ACC112 (cell line): ENCODE data around the gene AP2B1.
A peak's percentile ranks its signal among the peaks of the same experiment; 100 is the strongest.
"Not testable (repeated sequence)": the region's sequence is repeated elsewhere in the genome, so short reads cannot be mapped to it uniquely, and the experiment has no call there.

ENCODE experiments used
- H2AFZ ChIP-seq: fragments of 200-600 bp; sonication (generic); one replicate; pipeline ENCODE4 v1.6.0; 2017; ENCODE audit warnings: antibody characterized with exemption, low read length; ENCODE audit not compliant: unreplicated experiment
- H3K27ac ChIP-seq: fragments of 200-600 bp; sonication (generic); 2 replicates; pipeline ENCODE4 v1.5.1; 2014; ENCODE audit warnings: low read depth, mild to moderate bottlenecking, antibody characterized with exemption, low read length, moderate library complexity
- H3K27me3 ChIP-seq: fragments of 200-600 bp; sonication (generic); 2 replicates; pipeline ENCODE4 v1.6.1; 2014; ENCODE audit warnings: mild to moderate bottlenecking, antibody characterized with exemption, low read length, moderate library complexity, mixed read lengths; ENCODE audit not compliant: insufficient read depth
- H3K36me3 ChIP-seq: fragments of 200-600 bp; sonication (generic); 2 replicates; pipeline ENCODE4 v1.6.1; 2016; ENCODE audit warnings: mild to moderate bottlenecking, antibody characterized with exemption, low read length, moderate library complexity, mixed read lengths; ENCODE audit not compliant: insufficient read depth
- H3K4me1 ChIP-seq: fragments of 200-600 bp; sonication (generic); one replicate; pipeline ENCODE4 v1.6.1; 2016; ENCODE audit warnings: low read length, mixed read lengths; ENCODE audit not compliant: insufficient read depth, unreplicated experiment, control insufficient read depth
- H3K4me3 ChIP-seq: fragments of 200-600 bp; sonication (generic); 2 replicates; pipeline ENCODE4 v1.5.1; 2014; ENCODE audit warnings: mild to moderate bottlenecking, low read depth, low read length
- H3K79me2 ChIP-seq: fragments of 200-600 bp; sonication (generic); one replicate; pipeline ENCODE4 v1.6.0; 2016; ENCODE audit warnings: low read length; ENCODE audit not compliant: control insufficient read depth, unreplicated experiment, insufficient read depth

The AP2B1 gene

DNA sequence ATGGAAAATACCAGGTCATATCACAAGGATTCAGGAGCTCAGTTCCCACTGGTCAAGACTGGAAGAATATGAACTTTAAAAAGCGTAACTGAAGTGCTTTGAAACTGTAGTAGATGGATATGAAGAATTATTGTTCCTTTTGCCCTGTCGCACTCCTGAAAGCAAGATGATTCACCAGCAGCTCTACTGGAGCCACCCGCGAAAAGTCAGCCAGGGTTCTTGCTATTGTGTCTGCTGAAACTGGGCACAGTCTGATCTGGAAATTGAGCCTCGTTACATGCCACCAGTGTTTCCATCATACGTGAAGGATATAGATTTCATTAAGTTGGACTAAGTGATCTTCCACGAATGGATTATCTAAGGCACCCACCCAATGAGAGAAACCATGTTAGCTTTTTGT lies 16.6 kb downstream of the AP2B1 start:
- H3K27ac ChIP-seq, result no peak overlapping the region
- no peak overlapping the region for H2AFZ ChIP-seq
- H3K4me1 ChIP-seq, result no peaks in the 10 kb centered on the region
- H3K4me3 ChIP-seq, result no peak overlapping the region
- H3K36me3 ChIP-seq, result peaks cover 25% of the 10 kb centered on the region
- H3K27me3 ChIP-seq, result no peaks in the 10 kb centered on the region
- peaks cover 10% of the 10 kb centered on the region for H3K79me2 ChIP-seq

DNA sequence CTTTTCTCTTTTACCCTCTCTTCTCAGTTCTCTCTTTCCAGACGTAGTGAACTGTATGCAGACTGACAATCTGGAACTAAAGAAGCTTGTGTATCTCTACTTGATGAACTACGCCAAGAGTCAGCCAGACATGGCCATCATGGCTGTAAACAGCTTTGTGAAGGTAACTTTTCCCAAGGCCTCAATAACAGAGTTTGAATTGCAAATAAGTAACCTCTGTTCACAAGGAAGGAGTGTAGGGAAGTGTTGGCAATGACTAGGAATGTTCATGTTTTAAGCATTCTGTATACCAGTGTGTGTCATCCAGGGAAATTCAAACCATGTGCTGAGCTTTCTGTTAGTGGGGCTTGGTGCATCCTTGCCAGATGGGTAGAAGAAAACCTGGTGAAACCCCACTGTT lies 18.6 kb downstream of the AP2B1 start:
- Histone ChIP-seq H3K79me2 (peaks cover 8% of the 10 kb centered on the region), H2AFZ (no peak overlapping the region), H3K36me3 (peaks cover 12% of the 10 kb centered on the region), H3K4me3 (no peak overlapping the region), H3K27ac (peak overlapping the region; percentile 24), H3K4me1 (no peaks in the 10 kb centered on the region), H3K27me3 (no peaks in the 10 kb centered on the region)

DNA sequence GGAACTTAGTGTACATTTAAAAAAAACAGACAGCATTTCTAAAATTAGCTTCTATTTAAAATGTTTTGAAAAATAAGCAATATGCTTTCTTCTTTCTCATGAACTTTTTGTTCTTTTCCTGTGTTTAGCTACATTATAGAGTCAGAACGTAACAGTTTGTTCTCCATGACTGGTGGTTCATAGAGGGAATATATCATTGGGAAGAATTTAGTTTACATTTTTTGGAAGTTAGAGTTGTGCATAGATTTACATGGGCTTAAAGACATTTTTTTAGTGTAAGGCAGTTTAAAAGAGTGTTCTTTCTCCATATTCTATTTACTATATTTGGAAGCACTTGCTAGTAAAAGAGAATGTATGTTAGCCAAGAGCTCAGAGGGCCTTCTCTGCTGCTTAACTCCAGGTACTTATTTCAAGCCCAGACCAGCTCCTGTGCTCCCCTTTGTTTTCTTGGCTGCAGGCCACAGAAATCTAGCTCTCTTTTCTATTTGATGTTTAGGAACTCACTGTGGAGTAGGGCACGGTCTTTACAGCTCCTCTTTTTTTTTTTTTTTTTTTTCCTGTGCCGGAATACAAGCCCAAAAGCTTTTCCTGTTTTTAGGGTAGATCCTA lies 20.2 kb downstream of the AP2B1 start:
- Histone ChIP-seq H2AFZ (no peak overlapping the region), H3K27ac (no peak overlapping the region), H3K4me1 (no peaks in the 10 kb centered on the region), H3K79me2 (peaks cover 8% of the 10 kb centered on the region), H3K36me3 (peaks cover 12% of the 10 kb centered on the region), H3K27me3 (no peaks in the 10 kb centered on the region), H3K4me3 (no peak overlapping the region)

DNA sequence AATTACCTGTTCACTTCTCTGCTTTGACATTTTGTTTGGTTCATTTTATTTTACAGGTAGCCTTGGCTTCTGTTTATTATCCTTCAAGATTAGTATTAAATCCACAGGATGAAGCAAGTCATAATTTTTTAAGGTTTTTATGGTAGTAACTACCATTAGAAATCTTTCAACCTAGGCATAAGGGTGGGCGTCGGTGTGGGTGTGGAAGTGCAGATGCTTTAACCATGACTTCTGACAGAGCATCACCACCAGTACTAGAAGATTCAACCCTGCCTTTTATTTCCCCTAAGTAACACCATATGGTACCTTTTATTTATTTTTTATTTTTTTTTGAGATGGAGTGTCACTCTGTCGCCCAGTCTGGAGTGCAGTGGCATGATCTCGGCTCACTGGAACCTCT lies 22.7 kb downstream of the AP2B1 start:
- Histone ChIP-seq H3K27ac (no peak overlapping the region), H3K36me3 (peaks cover 10% of the 10 kb centered on the region), H3K4me3 (no peak overlapping the region), H2AFZ (no peak overlapping the region), H3K79me2 (peaks cover 3% of the 10 kb centered on the region), H3K4me1 (no peaks in the 10 kb centered on the region), H3K27me3 (no peaks in the 10 kb centered on the region)

DNA sequence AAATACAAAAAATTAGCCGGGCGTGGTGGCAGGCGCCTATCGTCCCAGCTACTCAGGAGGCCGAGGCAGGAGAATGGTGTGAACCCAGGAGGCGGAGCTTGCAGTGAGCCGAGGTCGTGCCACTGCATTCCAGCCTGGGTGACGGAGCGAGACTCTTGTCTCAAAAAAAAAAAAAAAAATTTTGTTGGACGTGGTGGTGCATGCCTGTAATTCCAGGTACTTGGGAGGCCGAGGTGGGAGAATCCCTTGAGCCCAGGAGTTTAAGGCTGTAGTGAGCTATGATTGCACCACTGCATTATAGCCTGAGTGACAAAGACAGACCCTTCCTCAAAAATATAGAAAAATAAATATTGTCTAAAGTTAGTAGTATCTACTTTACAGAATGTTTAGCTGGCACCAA lies 23.6 kb downstream of the AP2B1 start:
- H2AFZ ChIP-seq, H3K79me2 ChIP-seq, H3K4me3 ChIP-seq, H3K27ac ChIP-seq, H3K4me1 ChIP-seq, H3K27me3 ChIP-seq: not testable (repeated sequence)
- H3K36me3 ChIP-seq, result peaks cover 12% of the 10 kb centered on the region

DNA sequence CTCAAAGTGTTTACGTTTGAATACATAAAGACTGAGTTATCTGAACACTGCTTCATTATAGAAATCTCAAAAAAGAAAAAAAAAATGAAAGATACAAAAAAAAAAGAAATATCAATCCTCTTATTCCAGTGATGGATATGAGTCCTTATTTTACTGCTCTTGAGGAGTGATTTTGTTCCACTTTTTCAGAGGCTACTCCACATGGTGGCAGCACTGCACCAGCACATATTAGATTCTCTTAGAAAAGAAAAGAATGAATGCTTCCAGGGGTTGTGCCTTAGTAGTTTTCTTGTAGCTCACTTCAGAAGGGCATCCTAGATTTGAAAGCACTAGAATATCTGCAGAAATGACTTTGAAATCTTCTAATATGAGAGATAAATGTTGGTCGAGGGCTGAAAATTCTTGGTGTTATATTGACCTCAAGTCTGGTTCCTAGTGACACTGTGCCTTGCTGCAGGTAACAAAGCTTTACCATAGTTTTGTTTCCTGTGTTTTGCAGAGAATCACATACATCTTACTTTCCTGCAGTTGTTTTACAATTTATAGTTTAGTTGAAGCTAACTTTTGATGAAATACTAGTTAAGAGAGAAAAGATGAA lies 25.9 kb downstream of the AP2B1 start:
- H3K27me3 ChIP-seq, result no peaks in the 10 kb centered on the region
- H3K4me3 ChIP-seq, result no peak overlapping the region
- H3K27ac ChIP-seq, result no peak overlapping the region
- no peaks in the 10 kb centered on the region for H3K4me1 ChIP-seq
- H3K36me3 ChIP-seq, result peaks cover 17% of the 10 kb centered on the region
- H2AFZ ChIP-seq, result no peak overlapping the region
- peaks cover 11% of the 10 kb centered on the region for H3K79me2 ChIP-seq

DNA sequence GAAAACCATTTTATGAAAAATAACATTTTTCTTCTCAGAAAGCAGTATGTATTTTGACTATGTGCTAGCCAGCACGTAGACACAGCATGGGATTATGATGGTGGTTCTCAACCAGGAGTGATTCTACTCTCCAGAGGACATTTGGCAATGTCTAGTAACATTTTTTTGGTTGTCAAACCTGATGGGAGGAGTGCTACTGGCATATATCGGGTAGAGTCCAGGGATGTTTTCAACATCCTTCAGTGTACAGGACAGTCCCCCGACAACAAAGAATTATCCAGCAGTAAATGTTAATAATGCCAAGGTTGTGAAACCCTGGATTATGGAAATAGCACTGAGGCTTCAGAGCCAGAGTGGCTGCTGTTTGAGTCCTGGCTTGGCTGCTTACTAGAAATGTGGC lies 27.7 kb downstream of the AP2B1 start:
- Histone ChIP-seq H3K36me3 (peaks cover 22% of the 10 kb centered on the region), H3K27me3 (no peaks in the 10 kb centered on the region), H3K27ac (no peak overlapping the region), H2AFZ (no peak overlapping the region), H3K4me3 (no peak overlapping the region), H3K79me2 (peaks cover 17% of the 10 kb centered on the region), H3K4me1 (no peaks in the 10 kb centered on the region)

DNA sequence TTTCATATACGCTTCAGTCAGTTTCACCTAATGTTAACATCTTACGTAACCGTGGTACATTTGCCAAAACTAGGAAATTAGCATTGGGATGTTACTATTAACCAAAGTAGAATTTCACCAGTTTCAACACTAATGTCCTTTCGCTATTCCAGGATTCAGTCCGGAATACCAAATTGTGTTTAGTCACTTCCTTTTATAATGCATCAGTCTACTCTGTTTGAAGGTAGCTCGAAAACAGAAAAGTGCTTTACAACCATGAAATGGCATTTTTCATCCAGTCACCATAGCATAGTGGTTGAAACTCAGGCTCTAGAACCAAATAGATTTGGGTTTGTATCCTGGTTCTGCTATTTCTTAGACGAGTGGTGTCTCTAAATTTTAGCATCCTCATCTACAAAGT lies 29.4 kb downstream of the AP2B1 start:
- H3K4me3 ChIP-seq, result no peak overlapping the region
- H3K79me2 ChIP-seq, result peaks cover 17% of the 10 kb centered on the region
- H2AFZ ChIP-seq, result no peak overlapping the region
- peaks cover 22% of the 10 kb centered on the region for H3K36me3 ChIP-seq
- H3K4me1 ChIP-seq, result no peaks in the 10 kb centered on the region
- H3K27me3 ChIP-seq, result no peaks in the 10 kb centered on the region
- H3K27ac ChIP-seq, result no peak overlapping the region

DNA sequence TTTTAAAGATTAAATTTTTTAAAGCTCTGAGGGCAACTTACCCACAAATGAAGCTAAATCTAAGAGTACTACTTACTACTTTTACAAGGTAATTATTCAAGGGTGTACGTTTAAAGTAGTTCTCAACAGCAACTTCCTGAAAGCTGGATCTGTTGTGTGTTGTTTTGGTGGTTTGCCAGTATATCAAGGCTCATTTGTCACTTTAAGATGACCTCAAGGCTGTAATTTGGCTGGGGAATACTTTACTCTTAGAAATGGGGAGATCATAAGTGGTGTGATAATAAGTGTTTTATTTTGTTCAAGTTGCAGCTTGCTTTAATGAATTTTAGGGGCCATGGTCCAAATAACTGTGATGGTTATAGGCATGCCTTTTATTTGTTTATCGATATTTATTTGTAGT lies 30.4 kb downstream of the AP2B1 start:
- Histone ChIP-seq H3K4me1 (no peaks in the 10 kb centered on the region), H3K27me3 (no peaks in the 10 kb centered on the region), H3K4me3 (no peak overlapping the region), H2AFZ (no peak overlapping the region), H3K27ac (no peak overlapping the region), H3K36me3 (peaks cover 22% of the 10 kb centered on the region), H3K79me2 (peaks cover 17% of the 10 kb centered on the region)

DNA sequence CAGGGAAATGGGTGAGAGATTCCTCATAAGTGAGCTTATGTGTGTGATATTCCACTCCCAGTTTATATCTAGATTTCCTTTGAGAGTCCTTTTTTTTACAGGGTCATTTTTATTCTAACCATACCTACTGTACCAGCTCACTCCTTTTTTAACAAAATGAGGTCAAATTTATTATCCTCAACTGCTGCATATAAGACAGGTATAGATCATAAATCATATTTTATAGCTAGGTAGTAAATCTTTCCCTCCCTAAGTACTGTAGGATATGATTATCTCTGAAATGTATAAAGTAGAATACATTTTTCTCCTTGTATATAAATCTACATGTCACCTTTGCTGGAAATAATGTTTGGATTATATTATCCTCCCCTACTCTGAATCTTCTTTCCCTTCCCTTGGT lies 31.5 kb downstream of the AP2B1 start:
- Histone ChIP-seq H3K27me3 (no peaks in the 10 kb centered on the region), H3K4me3 (no peak overlapping the region), H3K4me1 (no peaks in the 10 kb centered on the region), H3K36me3 (peaks cover 20% of the 10 kb centered on the region), H3K27ac (no peak overlapping the region), H3K79me2 (peaks cover 14% of the 10 kb centered on the region), H2AFZ (no peak overlapping the region)

DNA sequence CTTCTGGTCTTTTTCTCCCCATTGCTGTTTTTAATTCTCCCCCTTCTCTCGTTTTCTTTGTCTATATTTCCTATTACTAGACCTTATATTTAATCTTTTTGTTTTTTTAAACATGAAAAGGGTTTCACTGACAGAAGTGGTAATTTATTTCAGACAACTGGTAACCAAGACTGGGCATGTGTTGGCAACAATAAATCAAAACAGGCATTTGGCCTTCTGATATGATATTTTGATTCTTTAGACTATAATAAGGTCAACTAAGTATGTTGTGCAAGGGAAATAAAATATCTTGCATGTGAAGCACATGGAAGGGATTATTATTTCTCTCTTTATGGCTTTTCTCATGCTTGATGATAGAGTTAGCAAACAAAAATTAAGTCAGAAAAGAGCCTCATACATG lies 34.6 kb downstream of the AP2B1 start:
- Histone ChIP-seq H3K27me3 (no peaks in the 10 kb centered on the region), H3K36me3 (peaks cover 18% of the 10 kb centered on the region)

More for the DNA sequence above, 34.6 kb downstream of the AP2B1 start:
- peaks cover 6% of the 10 kb centered on the region for H3K79me2 ChIP-seq
- no peak overlapping the region for H2AFZ ChIP-seq
- no peaks in the 10 kb centered on the region for H3K4me1 ChIP-seq
- H3K27ac ChIP-seq, result no peak overlapping the region
- H3K4me3 ChIP-seq, result no peak overlapping the region
